Measurements from ENCODE around the gene SLC9A9. TPM values are rescaled to one million over a fixed set of nuclear protein-coding genes. Genes with fewer than 3 reads are reported as not detected.
"Not testable (repeated sequence)": the region's sequence is repeated elsewhere in the genome, so short reads cannot be mapped to it uniquely, and the experiment has no call there.

SLC9A9 gene
- total RNA-seq, 4 donors from 2014 or later = 10.1 to 27.2 (median 16.7) TPM

DNA sequence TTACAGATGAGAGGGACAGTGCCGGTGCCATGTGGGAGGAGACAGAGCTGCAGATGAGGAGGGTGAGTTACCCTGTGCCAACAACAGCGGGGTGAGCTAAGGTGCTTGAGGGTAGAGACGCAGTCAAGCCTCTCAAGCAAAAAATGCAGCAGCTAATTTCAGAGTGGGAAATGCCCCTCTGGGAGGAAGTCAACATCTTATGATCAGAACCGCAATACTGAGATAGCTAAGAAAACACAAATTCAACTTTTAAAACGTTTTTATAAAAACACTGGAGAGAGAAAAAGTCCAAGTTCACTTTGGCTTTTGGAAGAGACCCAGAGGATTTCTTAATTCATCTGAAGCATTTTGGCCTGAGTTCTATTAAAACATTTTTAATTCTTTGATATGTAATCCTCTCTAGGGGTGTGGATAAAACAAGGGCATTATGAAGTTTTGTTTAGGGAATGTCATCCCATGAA, 319.2 kb downstream of the SLC9A9 start:
- H3K9me3 ChIP-seq = no peaks in the 10 kb centered on the region
- H3K4me1 ChIP-seq = peaks cover 4 to 18% (median 6%) of the 10 kb centered on the region in 3 donors
- H3K36me3 ChIP-seq = no peaks in the 10 kb centered on the region
- H3K4me3 ChIP-seq = no peak overlapping the region
- H3K27me3 ChIP-seq = no peaks in the 10 kb centered on the region
- TF ChIP-seq EP300 (IDR thresholded peaks at IDR 0.05) = no peak
- TF ChIP-seq POLR2AphosphoS5 (IDR thresholded peaks at IDR 0.05) = no peak
- TF ChIP-seq POLR2A (IDR thresholded peaks at IDR 0.05) = no peak
- TF ChIP-seq, protein P1, sequence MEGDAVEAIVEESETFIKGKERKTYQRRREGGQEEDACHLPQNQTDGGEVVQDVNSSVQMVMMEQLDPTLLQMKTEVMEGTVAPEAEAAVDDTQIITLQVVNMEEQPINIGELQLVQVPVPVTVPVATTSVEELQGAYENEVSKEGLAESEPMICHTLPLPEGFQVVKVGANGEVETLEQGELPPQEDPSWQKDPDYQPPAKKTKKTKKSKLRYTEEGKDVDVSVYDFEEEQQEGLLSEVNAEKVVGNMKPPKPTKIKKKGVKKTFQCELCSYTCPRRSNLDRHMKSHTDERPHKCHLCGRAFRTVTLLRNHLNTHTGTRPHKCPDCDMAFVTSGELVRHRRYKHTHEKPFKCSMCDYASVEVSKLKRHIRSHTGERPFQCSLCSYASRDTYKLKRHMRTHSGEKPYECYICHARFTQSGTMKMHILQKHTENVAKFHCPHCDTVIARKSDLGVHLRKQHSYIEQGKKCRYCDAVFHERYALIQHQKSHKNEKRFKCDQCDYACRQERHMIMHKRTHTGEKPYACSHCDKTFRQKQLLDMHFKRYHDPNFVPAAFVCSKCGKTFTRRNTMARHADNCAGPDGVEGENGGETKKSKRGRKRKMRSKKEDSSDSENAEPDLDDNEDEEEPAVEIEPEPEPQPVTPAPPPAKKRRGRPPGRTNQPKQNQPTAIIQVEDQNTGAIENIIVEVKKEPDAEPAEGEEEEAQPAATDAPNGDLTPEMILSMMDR (IDR thresholded peaks at IDR 0.05) = no peak
- ATAC-seq = peak; percentile 50
- H3K27ac ChIP-seq = peak overlapping the region in 3 of 4 donors; percentile 28 to 50 (median 45)
- WGBS, 2 donors (ENCODE audit: low coverage in 1 of 2) = 14 to 15% methylated on average over 5 of the region's 5 CpGs

GRCh38 chr3:143526011-143526545, 322.2 kb downstream of the SLC9A9 start:
- H3K9me3 ChIP-seq = no peaks in the 10 kb centered on the region
- H3K4me1 ChIP-seq = peaks cover 4 to 18% (median 6%) of the 10 kb centered on the region in 3 donors
- H3K27ac ChIP-seq = no peak overlapping the region
- TF ChIP-seq, protein P1 (IDR thresholded peaks at IDR 0.05) = no peak
- TF ChIP-seq EP300 (IDR thresholded peaks at IDR 0.05) (no peak), POLR2A (IDR thresholded peaks at IDR 0.05) (no peak), POLR2AphosphoS5 (IDR thresholded peaks at IDR 0.05) (no peak)
- H3K36me3 ChIP-seq = no peaks in the 10 kb centered on the region
- no peaks in the 10 kb centered on the region for H3K27me3 ChIP-seq
- 91 to 100% methylated on average over 1 of the region's 1 CpG for WGBS, 2 donors (ENCODE audit: low coverage in 1 of 2)
- ATAC-seq = no peak
- no peak overlapping the region for H3K4me3 ChIP-seq

- H3K9me3 ChIP-seq = no peaks in the 10 kb centered on the region
- H3K27me3 ChIP-seq = no peaks in the 10 kb centered on the region
- no peak overlapping the region for H3K27ac ChIP-seq
- peak; percentile 73 for ATAC-seq
- no peak overlapping the region for H3K4me3 ChIP-seq
- H3K36me3 ChIP-seq = no peaks in the 10 kb centered on the region
- H3K4me1 ChIP-seq = peaks cover 4 to 18% (median 6%) of the 10 kb centered on the region in 3 donors
- TF ChIP-seq EP300 (IDR thresholded peaks at IDR 0.05) = no peak
- WGBS, 2 donors (ENCODE audit: low coverage in 1 of 2) = 87 to 92% methylated on average over 2 of the region's 2 CpGs
These were observed 322.9 kb downstream of the SLC9A9 start for GRCh38 chr3:143525408-143525807.

GRCh38 chr3:143521803-143522202, 326.5 kb downstream of the SLC9A9 start:
- Histone ChIP-seq H3K27ac (no peak overlapping the region), H3K4me1 (no peaks in the 10 kb centered on the region), H3K36me3 (no peaks in the 10 kb centered on the region), H3K4me3 (no peak overlapping the region), H3K27me3 (no peaks in the 10 kb centered on the region), H3K9me3 (no peaks in the 10 kb centered on the region)
- ATAC-seq = no peak
- TF ChIP-seq POLR2AphosphoS5 (IDR thresholded peaks at IDR 0.05) = no peak
- no peak for TF ChIP-seq EP300 (IDR thresholded peaks at IDR 0.05)
- TF ChIP-seq, protein P1 (IDR thresholded peaks at IDR 0.05) = no peak
- no peak for TF ChIP-seq POLR2A (IDR thresholded peaks at IDR 0.05)
- WGBS, 2 donors (ENCODE audit: low coverage in 1 of 2) = 68 to 96% methylated on average over 2 of the region's 2 CpGs

- ATAC-seq, H3K4me1 ChIP-seq, H3K27ac ChIP-seq, H3K4me3 ChIP-seq, H3K36me3 ChIP-seq, H3K9me3 ChIP-seq, H3K27me3 ChIP-seq: not testable (repeated sequence)
- 69 to 82% methylated on average over 7 to 8 of the region's 8 CpGs for WGBS, 2 donors (ENCODE audit: low coverage in 1 of 2)
These were observed 331.1 kb downstream of the SLC9A9 start for GRCh38 chr3:143517131-143517530.

- TF ChIP-seq, protein P1 (IDR thresholded peaks at IDR 0.05) = no peak
- TF ChIP-seq EP300 (IDR thresholded peaks at IDR 0.05) = no peak
- Histone ChIP-seq H3K4me3 (no peak overlapping the region), H3K27ac (no peak overlapping the region), H3K36me3 (no peaks in the 10 kb centered on the region), H3K9me3 (no peaks in the 10 kb centered on the region), H3K27me3 (no peaks in the 10 kb centered on the region), H3K4me1 (no peaks in the 10 kb centered on the region)
- 13 to 56% methylated on average over 1 to 2 of the region's 2 CpGs for WGBS, 2 donors (ENCODE audit: low coverage in 1 of 2)
- no peak for ATAC-seq
These were observed 333.4 kb downstream of the SLC9A9 start for GRCh38 chr3:143514874-143515273.

Data from gastroesophageal sphincter (tissue), 4 donors.